Stimulated activated CD8-positive, alpha-beta memory T cell treated with anti-CD3 and anti-CD28 coated beads, Interleukin-15, amount 100 ng/mL, for 1 hour (primary cell): ENCODE measurements around the gene CCDC28B.
A peak's percentile ranks its signal among the peaks of the same experiment; 100 is the strongest.

Source experiments
- DNase-seq: peaks from one replicate; pipeline ENCODE4 v3.0.0-alpha.2; 2020; ENCODE audit warnings: low read depth

The CCDC28B gene

DNA sequence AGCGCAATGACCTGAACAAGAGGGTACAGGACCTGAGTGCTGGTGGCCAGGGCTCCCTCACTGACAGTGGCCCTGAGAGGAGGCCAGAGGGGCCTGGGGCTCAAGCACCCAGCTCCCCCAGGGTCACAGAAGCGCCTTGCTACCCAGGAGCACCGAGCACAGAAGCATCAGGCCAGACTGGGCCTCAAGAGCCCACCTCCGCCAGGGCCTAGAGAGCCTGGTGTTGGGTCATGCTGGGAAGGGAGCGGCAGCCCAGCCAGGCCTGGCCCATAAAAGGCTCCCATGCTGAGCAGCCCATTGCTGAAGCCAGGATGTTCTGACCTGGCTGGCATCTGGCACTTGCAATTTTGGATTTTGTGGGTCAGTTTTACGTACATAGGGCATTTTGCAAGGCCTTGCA is 5.4 kb upstream of the CCDC28B start:
- DNase-seq, result no peak

- DNase-seq, result no peak
Observed at GRCh38 chr1:32195531-32195930, 4.9 kb upstream of the CCDC28B start.

- DNase-seq, result no peak
Observed at GRCh38 chr1:32195972-32196823, 4.2 kb upstream of the CCDC28B start.

GRCh38 chr1:32197074-32197473 is 3.3 kb upstream of the CCDC28B start:
- no peak for DNase-seq

GRCh38 chr1:32197837-32198236 is 2.6 kb upstream of the CCDC28B start:
- DNase-seq, result no peak

DNA sequence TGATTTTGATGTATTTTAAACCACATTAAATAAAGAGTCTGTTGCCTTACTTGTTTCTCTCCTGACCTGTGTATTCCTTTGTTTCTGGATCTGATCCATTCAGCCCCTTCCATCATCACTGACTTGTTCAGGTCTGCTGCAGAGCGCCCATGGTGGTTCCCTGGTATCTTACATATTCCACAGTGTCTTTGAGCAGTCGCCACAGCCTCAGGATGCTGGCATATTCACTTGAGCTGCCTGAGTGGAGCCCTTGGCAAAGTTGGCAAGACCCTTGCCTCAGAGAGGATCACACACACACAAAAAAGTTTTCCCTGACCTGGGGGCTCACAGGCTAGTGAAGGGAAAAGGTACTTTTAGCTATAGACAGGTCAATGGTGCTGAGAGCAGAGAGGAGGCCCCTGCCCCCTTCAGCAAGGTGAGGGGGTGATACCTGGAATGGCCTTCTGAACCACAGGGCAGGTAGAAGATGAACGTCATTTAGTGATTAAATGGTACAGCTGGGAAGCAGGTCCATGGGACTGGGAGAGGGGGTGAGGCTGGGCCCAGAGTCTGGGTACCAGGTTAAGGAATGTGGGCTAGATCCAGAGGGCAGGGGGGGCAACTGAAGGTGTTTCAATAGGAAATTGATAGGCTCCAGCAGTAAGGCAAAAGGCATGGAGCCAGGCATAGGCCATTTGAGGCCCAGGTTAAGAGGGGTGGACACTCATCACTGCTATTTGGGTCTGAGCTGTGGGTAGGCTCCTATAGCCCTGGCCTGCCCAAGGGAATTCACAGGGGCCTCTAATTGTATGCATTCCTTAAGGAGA is 2.0 kb upstream of the CCDC28B start:
- no peak for DNase-seq

DNA sequence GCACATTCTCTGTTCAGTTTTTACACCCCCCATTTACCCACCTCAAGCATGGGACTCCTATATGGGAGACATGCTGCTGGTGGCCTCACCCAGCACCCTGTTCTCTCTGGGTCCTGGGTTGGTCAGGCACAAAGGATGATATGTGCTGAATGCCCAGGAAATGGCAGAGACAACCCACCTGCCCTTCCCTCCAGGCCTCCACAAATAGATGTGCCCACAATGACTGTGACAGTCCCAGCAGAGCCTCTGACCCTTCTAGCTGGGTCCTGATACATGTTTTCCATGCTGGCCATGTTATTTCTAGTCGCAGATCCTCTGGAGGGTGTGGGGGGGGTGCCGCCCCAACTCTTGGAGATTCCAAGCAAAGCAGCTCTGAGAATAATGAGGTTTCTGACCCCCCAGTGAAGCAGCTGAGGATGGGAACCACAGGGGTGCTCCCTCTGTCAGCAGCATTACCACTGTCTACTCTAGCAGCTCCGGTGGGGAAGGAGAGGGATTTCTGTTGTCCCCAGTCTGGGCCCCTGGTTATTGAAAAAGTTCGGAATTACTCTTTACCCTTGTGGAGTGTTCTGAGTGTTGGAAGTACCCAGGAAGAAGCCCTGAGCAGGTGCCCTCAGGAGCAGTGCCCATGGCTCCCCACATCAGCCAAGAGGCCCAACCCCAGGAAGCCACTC is 1.2 kb upstream of the CCDC28B start:
- no peak for DNase-seq

GRCh38 chr1:32199717-32200072 is 700 bp upstream of the CCDC28B start:
- DNase-seq, result no peak

- DNase-seq, result peak; percentile 59
Observed at GRCh38 chr1:32201011-32201855, 838 bp downstream of the CCDC28B start.

DNA sequence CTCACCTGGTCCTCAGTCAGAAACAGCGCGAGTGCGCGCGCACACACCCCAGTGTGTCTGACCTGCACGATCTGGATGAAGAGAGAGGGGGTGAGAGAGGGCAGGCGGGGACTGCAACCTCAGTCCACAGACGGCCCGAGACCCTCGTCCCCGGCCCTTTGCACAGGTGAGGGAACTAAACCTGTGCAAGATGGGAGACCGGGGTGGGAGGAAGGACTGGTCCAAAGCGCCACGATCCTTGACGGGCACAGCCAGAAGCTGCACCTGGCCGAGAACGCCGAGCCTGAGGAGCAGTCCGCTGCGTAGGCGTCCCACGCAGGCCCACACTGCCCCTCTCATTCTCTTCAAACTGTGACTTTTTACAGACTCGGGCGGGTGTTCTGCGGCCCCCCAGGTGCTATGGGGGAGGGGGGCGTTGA is 4.6 kb downstream of the CCDC28B start:
- DNase-seq, result no peak

DNA sequence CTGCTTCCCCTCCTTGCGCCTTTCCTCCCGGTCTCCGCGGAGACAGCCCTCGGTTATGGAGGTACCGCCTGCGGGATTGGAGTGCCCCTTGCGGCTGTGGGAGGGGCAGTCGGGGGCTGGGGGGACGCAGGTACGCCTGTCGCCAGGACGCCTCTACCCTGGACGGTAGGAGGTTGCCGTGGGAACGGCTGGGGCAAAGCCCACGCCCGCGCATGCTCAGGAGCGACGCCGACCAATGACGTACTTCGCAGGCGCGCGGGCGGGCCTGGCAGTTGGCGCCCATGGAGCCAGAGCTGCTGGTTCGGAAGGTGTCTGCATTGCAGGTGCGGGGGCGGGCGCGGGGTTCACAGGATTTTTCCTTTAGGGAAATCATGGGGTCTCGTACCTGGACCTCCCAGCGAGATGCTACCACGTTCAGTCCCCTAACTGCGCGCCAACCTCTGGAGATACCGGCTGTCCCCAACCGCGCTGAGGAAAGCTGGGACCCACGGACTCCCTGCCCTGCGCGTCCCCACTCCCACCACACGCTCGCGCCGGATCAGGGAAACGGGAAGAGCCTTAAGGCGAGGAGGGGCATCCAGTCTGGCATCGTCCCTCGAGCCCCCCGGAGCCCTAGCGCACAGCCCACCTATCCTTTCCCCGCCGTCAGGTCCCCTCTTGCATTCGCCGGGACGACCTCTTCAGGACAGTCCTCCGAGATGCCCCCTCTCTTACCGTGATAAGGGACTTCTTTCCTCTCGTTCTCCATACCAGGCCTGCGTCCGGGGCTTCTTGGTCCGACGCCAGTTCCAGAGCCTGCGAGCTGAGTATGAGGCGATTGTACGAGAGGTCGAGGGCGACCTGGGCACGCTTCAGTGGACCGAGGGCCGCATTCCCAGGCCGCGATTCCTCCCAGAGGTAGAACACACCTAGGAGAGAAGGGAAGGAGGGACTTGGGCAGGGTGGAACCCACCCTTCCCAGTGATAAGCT is 5.3 kb downstream of the CCDC28B start, which contains the start of gene IQCC:
Gene IQCC (plus strand): TSS at position 271 of the 970 bp plus-strand sequence. CDS start 11 bp downstream, at position 282.
- DNase-seq, result peak; percentile 57

GRCh38 chr1:32208469-32208868 is 8.1 kb downstream of the CCDC28B start:
- DNase-seq, result no peak

DNA sequence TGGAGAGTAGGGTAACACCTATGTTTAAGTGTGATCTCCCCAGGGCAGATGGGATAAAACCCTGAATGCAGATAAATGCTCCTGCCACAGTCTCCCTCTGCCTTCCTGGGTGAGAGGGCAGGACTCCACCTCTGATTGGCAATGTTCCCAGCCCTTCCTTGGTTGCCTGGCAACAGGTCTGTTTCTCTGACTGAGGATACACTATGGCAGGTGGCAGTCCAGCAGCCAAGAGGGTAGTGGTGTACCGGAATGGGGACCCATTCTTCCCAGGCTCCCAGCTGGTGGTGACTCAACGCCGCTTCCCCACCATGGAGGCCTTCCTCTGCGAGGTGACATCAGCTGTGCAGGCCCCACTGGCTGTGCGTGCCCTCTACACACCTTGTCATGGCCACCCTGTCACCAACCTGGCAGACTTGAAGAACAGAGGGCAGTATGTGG is 8.5 kb downstream of the CCDC28B start, which contains the start of gene DCDC2B:
Gene DCDC2B (plus strand): TSS at position 199 of the 438 bp plus-strand sequence. CDS start 5 bp downstream, at position 204.
- no peak for DNase-seq

- peak; percentile 38 for DNase-seq
Observed at GRCh38 chr1:32215629-32216480, 15.5 kb downstream of the CCDC28B start.

- DNase-seq, result no peak
Observed at GRCh38 chr1:32216566-32216965, 16.2 kb downstream of the CCDC28B start.

DNA sequence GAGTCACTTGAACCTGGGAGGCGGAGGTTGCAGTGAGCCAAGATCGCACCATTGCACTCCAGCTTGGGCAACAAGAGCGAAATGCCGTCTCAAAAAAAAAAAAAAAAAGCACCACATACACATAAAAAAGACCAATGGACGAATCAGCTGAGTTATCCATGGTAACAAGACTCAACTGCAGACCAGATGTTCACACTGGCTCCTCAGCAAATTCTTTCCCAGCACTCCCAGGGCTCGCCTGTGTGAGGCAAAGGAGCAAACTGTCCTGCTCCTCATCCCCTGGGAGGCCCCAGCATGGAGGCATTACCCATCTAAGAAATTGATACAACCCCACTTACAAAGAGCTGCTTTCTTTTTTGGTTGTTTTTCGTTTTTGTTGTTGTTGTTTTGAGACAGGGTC is 18.6 kb downstream of the CCDC28B start:
- no peak for DNase-seq

GRCh38 chr1:32220746-32221580 is 20.6 kb downstream of the CCDC28B start:
- DNase-seq, result no peak

DNA sequence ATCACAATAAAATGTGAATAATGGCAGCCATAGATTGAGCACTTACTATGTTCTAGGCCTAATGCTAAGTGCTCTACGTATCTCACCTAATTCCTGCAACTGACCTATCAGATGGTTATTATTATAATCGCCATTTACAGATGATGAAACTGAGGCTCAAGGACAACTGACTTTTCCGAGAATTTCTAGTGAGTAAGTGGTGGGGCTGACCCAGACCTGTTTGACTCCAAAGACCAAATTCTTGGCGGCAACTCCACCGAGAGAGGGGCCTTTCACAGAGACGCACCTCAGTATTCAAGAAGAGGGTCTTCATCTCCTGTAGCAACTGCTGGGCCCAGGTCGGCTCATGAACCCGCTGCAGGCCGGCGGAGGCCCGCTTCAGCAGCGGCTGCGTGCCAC is 21.2 kb downstream of the CCDC28B start:
- DNase-seq, result no peak
